ENCODE measurements around the gene POTEB3.
"Not testable (repeated sequence)": the region's sequence is repeated elsewhere in the genome, so short reads cannot be mapped to it uniquely, and the experiment has no call there.

- not testable (repeated sequence) for TF ChIP-seq POLR2A, CTCF, EP300 (IDR thresholded peaks at IDR 0.05)
Observed at GRCh38 chr15:21385961-21386360, 54.3 kb downstream of the POTEB3 start.
